PFSK-1 (cell line): ENCODE data around the gene LRP6. TPM values are rescaled to one million over a fixed set of nuclear protein-coding genes. Genes with fewer than 3 reads are reported as not detected.

Experiments
- FOXP2 ChIP-seq: optimal IDR thresholded peaks from 2 replicates; pipeline ENCODE3; 2011; ENCODE audit warnings: borderline replicate concordance, control low read depth, inconsistent platforms; ENCODE audit not compliant: insufficient read depth; ENCODE audit errors: extremely low read length, extremely low read depth
- POLR2AphosphoS5 ChIP-seq: IDR thresholded peaks from 2 replicates; pipeline ENCODE4 v1.6.1; 2012; ENCODE audit warnings: low read depth, mild to moderate bottlenecking, control low read depth, low read length, moderate library complexity
- SIN3A ChIP-seq: IDR thresholded peaks from 2 replicates; pipeline ENCODE4 v1.6.1; 2012; ENCODE audit warnings: mild to moderate bottlenecking, low read length, moderate library complexity, borderline replicate concordance; ENCODE audit not compliant: insufficient read depth
- TAF1 ChIP-seq: IDR thresholded peaks from 2 replicates; pipeline ENCODE4 v1.6.1; 2012; ENCODE audit warnings: low read length, control low read depth, borderline replicate concordance; ENCODE audit not compliant: insufficient read depth
- polyA plus RNA-seq: library from polyadenylated mRNA; unstranded; fragments of >200 nt; gene quantifications from one replicate; pipeline ENCODE4 v1.2.1, GENCODE V29; 2012; ENCODE audit warnings: low read depth, missing spikeins; ENCODE audit not compliant: insufficient read length
- TF ChIP-seq, protein P1 (sequence below), 2 experiments: IDR thresholded peaks; 2 replicates each; pipeline versions ENCODE4 v1.6.1 to v1.8.0; 2011 to 2012; ENCODE audit warnings: low read depth in 2 of 2, low read length in 2 of 2, control low read depth in 1 of 2, inconsistent platforms in 1 of 2, mild to moderate bottlenecking in 1 of 2, moderate library complexity in 1 of 2; ENCODE audit not compliant: insufficient read depth in 1 of 2

LRP6 gene
- polyA plus RNA-seq, result 21.4 TPM

DNA sequence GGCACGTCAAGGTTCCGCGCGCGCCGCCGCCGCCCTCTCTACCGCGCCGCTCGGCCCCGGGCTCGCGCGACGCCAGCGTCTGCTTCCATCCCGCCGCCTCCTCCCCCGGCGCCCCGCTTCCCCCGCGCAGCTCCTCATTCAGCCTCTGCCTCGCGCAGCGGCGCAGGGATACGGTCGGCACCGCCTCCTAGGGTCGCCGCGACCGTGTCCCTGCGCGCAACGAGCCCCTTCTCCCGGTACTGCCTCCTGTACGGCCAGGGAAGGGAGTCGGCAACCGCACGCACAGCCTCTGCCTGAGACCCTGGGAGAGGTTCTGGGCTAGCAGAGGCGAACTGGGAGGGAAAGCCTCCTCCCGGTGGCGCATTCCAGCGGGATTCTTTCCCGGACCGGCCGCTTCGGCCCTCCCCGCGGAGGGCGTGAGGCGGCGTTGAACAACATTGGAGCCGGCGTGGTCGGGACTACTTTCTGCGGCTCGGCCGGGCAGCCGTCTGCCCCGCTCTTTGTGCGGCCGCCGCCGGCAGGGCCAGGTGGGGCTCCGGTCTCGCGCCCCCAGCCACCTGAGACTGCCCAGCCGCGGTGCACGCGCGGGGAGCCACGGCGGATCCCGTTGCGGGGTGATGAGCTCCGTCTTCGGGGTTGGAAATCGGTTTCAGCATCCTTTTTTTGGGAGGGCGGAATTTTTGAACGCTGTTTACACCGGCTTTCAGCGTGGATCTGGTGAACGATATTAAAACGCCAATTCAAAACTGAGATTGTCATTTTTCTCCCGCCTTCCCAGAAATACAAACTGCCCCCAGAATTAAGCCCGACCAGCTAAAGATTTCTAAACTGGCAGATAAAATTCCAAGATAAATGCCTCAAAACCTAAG is at the start of gene LRP6:
TSS of gene LRP6 (minus strand) at position 172 of the 869 bp plus-strand sequence. CDS start 309 bp downstream, outside the sequence.
- TF ChIP-seq, protein P1, sequence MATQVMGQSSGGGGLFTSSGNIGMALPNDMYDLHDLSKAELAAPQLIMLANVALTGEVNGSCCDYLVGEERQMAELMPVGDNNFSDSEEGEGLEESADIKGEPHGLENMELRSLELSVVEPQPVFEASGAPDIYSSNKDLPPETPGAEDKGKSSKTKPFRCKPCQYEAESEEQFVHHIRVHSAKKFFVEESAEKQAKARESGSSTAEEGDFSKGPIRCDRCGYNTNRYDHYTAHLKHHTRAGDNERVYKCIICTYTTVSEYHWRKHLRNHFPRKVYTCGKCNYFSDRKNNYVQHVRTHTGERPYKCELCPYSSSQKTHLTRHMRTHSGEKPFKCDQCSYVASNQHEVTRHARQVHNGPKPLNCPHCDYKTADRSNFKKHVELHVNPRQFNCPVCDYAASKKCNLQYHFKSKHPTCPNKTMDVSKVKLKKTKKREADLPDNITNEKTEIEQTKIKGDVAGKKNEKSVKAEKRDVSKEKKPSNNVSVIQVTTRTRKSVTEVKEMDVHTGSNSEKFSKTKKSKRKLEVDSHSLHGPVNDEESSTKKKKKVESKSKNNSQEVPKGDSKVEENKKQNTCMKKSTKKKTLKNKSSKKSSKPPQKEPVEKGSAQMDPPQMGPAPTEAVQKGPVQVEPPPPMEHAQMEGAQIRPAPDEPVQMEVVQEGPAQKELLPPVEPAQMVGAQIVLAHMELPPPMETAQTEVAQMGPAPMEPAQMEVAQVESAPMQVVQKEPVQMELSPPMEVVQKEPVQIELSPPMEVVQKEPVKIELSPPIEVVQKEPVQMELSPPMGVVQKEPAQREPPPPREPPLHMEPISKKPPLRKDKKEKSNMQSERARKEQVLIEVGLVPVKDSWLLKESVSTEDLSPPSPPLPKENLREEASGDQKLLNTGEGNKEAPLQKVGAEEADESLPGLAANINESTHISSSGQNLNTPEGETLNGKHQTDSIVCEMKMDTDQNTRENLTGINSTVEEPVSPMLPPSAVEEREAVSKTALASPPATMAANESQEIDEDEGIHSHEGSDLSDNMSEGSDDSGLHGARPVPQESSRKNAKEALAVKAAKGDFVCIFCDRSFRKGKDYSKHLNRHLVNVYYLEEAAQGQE (IDR thresholded peaks at IDR 0.05; ENCODE audit: insufficient read depth in 1 of 2, low read depth in 2 of 2, low read length in 2 of 2), result peak; percentile 71 to 83
- TF ChIP-seq POLR2AphosphoS5 (peak; percentile 51; the same call in 1 of the 2 replicates), TAF1 (peak; percentile 100), FOXP2 (peak; percentile 92), SIN3A (0 out of 2 replicates have a peak, but pooled peaks have one; percentile 16)

DNA sequence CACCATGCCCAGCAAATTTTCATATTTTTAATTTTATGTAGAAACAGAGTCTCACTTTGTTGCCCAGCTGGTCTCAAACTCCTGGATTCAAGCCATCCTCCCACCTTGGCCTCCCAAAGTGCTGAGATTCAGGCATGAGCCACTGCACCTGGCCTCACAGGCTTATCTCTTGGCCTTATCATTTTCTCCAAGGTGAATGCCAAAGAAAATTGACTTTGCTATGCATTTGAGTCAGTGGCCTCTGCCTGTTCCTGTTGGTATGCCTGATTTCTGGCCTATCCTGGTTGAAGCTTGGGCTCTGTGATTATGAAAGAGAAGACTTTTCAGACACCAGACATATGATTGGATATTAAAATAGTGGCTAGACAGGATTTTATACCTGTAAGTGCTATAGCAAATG is 49.0 kb upstream of the LRP6 start:
- TF ChIP-seq, protein P1 (IDR thresholded peaks at IDR 0.05; ENCODE audit: insufficient read depth in 1 of 2, low read depth in 2 of 2, low read length in 2 of 2), result no peak

DNA sequence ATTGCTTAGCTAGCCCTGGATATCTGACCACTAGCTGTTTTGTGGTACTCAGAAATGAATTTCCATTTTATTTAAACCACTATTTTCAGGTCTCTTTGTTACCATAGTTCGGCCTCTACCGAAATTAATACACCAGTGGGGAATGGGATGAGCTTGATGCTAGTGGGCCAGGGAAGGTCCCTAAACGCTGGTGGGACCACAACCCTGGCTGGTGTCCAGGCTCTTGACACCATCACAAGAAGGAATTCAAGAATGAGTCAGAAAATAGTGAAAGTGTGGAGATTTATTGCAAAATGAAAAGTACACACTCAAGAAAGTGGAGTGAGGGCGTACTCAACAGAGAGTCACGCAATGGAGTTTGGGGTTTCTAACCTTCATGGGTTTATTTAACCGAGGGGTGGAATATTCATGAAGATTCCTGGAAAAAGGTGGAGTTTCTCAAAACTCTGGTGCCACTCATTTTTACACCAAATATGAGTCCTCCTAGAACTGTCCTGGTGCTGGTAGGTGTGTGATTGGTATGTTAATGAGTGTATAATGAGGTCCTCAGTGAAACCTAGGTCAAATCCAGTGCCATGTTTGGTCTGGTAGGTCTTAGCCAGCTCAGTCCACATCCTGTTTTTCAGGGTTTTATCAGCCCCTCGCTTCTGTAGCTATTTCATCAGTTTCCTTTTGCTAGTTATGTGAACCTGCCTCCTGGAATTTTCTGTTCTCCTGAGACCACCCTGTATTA is 38.9 kb upstream of the LRP6 start:
- TF ChIP-seq, protein P1 (IDR thresholded peaks at IDR 0.05; ENCODE audit: insufficient read depth in 1 of 2, low read depth in 2 of 2, low read length in 2 of 2), result no peak
- TF ChIP-seq SIN3A (no peak), POLR2AphosphoS5 (no peak), TAF1 (no peak)

DNA sequence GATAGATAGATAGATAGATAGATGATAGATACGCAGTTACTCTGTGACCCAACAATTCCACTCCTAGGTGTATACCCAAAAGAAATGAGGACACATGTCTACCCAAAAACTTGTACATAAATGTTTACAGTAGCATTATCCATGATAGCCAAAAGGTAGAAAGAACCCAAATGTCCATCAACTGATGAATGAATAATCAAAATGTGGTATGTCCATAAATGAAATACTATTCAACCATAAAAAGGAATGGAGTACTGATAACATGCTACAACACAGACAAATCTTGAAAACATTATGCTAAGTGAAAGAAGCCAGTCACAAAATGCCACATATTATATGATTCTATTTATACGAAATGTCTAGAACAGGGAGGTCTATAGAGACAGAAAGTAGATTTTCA is 36.1 kb upstream of the LRP6 start:
- TF ChIP-seq SIN3A, result no peak
- TF ChIP-seq TAF1, result no peak
- no peak for TF ChIP-seq FOXP2

DNA sequence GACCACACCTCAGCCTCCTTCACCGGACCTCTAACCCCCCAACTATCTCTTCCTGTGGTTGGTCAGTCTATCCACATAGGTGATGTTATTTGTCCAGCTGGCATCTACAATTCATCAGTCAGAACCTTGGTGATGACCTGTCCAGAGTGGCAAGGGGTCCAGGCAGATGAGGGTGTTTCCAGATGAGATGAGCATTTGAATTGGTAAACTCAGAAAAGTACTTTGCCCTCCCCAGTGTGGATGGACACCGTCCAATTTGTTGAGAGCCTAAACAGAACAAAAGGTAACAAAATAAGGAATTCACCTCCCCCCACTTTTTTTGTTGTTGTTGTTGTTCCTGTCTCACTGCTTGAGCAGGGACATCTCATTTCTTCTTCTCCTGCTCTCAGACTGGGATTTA is 34.3 kb upstream of the LRP6 start:
- TF ChIP-seq SIN3A, result no peak
- TF ChIP-seq POLR2AphosphoS5, result no peak
- TF ChIP-seq, protein P1 (IDR thresholded peaks at IDR 0.05; ENCODE audit: insufficient read depth in 1 of 2, low read depth in 2 of 2, low read length in 2 of 2), result no peak
- no peak for TF ChIP-seq TAF1
- TF ChIP-seq FOXP2, result no peak
